IPS-15b (cell line): ENCODE measurements around the gene PUS7L.
"Not testable (repeated sequence)": the region's sequence is repeated elsewhere in the genome, so short reads cannot be mapped to it uniquely, and the experiment has no call there.

ENCODE experiments used
- H3K27me3 ChIP-seq: one replicate; pipeline ENCODE4 v1.6.1; 2013; ENCODE audit warnings: low read length; ENCODE audit not compliant: control insufficient read depth, insufficient read depth
- H3K36me3 ChIP-seq: one replicate; pipeline ENCODE4 v1.6.1; 2013; ENCODE audit warnings: low read length; ENCODE audit not compliant: control insufficient read depth, insufficient read depth
- H3K4me1 ChIP-seq: one replicate; pipeline ENCODE4 v1.6.1; 2013; ENCODE audit warnings: mild to moderate bottlenecking, low read length; ENCODE audit not compliant: control insufficient read depth, insufficient read depth
- H3K4me3 ChIP-seq: one replicate; pipeline ENCODE4 v1.5.1; 2013; ENCODE audit warnings: low read depth, low read length
- H3K9ac ChIP-seq: one replicate; pipeline ENCODE4 v1.6.1; 2013; ENCODE audit warnings: low read depth, mild to moderate bottlenecking, low read length
- H3K9me3 ChIP-seq: one replicate; pipeline ENCODE4 v1.6.1; 2013; ENCODE audit warnings: mild to moderate bottlenecking, low read length; ENCODE audit not compliant: control insufficient read depth, insufficient read depth

PUS7L gene

DNA sequence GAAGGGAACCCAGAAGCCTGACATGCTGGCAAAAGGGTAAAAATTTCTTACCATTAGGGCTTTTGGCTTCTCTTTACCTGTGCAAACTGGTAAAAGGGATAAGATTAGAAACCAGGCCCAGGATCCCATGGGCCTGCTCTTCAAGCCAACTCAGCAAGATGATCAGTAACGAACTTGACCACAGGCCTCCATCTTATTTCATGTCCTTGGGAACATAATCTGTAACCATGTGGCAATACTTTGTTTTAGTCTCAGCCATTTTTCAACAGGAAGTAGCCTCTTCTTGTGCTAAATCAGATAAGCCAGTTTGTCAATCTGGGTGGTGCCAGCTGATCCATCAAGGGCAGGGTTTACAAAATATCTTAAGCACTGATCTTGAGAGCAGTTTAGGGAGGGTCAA, 57.4 kb downstream of the PUS7L start:
- H3K9me3 ChIP-seq, H3K4me3 ChIP-seq, H3K4me1 ChIP-seq, H3K27me3 ChIP-seq, H3K36me3 ChIP-seq, H3K9ac ChIP-seq: not testable (repeated sequence)

DNA sequence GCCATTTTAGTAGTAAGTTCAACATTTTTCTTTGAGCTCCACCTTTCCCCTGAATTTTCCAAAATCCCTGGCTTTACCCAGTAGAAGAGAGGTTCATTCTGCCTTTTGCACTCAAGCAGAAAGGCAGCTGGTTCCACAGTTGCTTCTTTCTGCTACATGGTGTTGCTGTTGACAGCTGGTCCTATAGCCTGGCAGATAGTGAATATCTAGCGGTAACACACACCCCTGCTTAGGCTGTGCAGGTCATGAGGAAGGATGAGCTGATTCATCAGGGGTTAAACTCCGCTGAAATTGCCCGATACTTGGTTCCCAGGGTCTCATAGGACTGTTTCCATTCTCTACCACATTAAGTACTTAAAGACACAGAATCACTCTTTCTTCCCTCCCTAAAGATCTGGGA, 62.4 kb downstream of the PUS7L start:
- no peaks in the 10 kb centered on the region for H3K27me3 ChIP-seq
- H3K4me1 ChIP-seq, result no peaks in the 10 kb centered on the region

DNA sequence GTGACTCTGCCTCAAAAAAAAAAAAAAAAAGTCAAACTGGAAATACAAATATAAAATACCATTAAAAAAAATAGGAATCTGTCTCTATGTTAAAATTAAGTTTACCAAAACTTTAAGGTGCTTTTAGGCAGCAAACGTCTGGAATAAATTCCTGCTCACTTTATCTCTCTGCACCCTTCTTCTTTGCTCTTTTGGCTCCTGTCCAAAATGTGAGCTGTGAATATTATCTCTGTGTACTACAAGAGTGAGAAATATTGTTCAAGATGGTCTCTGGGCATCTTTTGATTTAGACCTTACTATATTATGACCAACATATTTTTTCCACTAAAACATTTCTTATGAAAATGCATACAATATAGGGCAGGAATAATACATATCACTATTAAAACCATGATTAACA, 63.7 kb downstream of the PUS7L start:
- H3K27me3 ChIP-seq, result no peaks in the 10 kb centered on the region
- H3K9me3 ChIP-seq, result no peaks in the 10 kb centered on the region
- H3K4me1 ChIP-seq, result no peaks in the 10 kb centered on the region
- no peak overlapping the region for H3K4me3 ChIP-seq
- no peaks in the 10 kb centered on the region for H3K36me3 ChIP-seq
- no peak overlapping the region for H3K9ac ChIP-seq

More for the DNA sequence above, 62.4 kb downstream of the PUS7L start:
- H3K9me3 ChIP-seq, result no peaks in the 10 kb centered on the region
- no peak overlapping the region for H3K4me3 ChIP-seq
- H3K36me3 ChIP-seq, result no peaks in the 10 kb centered on the region
- no peak overlapping the region for H3K9ac ChIP-seq

DNA sequence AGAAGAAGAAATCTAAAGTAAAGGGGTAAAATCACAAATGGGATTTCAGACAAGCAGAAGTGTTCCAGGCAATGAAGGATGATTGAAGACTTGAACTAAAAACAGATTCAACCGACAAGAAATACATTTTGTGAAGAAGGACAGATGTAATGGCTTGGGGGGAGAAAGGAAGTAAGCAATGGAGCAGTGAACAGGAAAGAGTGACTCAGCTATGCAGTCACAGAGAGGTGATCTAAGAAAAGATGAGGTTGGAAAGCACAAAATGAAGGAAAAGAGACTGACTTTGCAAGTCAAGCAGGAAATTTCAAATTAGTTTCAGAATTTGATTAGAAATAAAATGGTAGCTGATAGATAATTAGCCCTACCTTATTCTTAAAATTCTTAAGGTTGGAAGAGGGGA, 66.5 kb downstream of the PUS7L start:
- Histone ChIP-seq H3K4me3 (no peak overlapping the region), H3K36me3 (no peaks in the 10 kb centered on the region), H3K9me3 (no peaks in the 10 kb centered on the region), H3K9ac (no peak overlapping the region), H3K27me3 (no peaks in the 10 kb centered on the region), H3K4me1 (no peaks in the 10 kb centered on the region)

DNA sequence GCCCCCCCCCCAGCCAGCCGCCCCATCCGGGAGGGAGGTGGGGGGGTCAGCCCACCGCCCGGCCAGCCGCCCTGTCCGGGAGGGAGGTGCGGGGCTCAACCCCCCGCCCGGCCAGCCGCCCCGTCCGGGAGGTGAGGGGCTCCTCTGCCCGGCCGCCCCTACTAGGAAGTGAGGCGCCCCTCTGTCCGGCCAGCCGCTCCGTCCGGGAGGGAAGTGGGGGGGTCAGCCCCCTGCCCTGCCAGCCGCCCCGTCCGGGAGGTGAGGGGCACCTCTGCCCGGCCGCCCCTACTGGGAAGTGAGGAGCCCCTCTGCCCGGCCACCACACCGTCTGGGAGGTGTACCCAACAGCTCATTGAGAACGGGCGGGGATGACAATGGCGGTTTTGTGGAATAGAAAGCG, 73.1 kb downstream of the PUS7L start:
- H3K27me3 ChIP-seq, H3K36me3 ChIP-seq, H3K4me3 ChIP-seq, H3K9ac ChIP-seq, H3K9me3 ChIP-seq, H3K4me1 ChIP-seq: not testable (repeated sequence)

DNA sequence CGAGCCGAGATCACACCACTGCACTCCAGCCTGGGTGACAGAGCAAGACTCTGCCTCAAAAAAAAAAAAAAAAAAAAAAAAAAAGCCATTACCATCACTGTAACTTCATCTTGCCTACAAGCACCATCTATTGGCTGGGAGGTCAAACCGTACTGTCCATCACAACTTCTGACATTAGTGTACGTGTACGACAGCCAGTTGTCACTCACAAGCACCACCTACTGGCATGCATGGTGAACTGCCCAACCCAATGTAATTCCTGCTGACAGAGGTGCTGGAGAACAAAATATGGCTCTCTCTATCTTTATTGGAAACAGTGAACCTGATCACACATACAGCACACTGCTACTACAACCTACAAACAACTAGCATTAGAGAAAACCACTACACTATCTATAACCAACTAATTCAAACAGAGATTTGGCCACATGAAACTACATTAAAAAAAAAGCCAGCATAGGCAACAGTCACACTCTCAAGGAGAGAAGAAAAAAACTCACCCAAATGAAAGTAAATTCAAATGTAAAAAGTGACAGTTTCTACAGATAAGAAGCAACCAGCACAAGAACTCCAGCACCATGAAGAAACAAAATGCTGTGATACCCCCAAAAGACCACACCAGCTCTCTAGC, 82.3 kb downstream of the PUS7L start:
- H3K27me3 ChIP-seq, result no peaks in the 10 kb centered on the region
- no peak overlapping the region for H3K9ac ChIP-seq
- H3K4me3 ChIP-seq, result no peak overlapping the region
- H3K9me3 ChIP-seq, result no peaks in the 10 kb centered on the region
- no peaks in the 10 kb centered on the region for H3K36me3 ChIP-seq
- no peaks in the 10 kb centered on the region for H3K4me1 ChIP-seq

DNA sequence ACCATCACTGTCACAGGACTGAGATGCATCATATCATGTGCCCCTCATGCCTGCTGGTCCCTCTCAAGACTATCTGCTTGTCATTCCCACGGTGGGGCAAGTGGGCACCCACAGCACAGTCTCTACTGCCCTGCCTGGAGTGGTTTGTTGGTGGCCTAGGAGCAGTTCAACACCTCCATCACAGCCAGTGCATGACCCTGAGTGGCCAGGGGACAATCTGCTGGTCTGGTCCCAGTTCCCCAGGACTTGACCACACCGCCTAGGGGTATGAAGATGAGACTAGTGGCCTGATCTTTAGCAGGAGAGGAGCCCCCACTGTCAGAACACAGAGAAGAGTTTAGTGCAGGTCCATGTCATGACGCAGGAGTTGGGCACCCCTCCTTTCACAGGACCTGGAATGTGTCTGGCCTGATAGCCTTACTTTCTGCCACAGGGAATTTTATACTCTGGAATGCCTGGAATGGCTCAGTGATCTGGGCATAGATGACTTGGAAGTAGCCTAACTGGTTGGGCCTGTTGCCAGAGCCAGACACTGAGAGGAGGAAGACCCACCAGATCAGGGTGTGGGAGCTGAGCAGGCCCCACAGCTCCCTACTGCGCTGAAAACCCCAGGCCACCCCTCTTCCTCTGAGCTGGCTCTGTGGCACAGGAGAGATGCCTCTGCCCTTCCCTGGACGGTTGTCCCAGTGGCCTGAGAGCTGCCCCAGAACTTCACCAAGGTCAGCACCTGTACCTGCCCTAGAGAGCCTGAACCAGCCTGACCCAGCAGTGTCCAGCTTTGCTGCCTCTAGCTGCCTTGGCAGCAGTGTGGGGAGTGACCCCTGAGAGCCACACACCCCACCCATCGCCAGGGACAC, 83.3 kb downstream of the PUS7L start:
- Histone ChIP-seq H3K4me3 (no peak overlapping the region), H3K4me1 (no peaks in the 10 kb centered on the region), H3K9ac (no peak overlapping the region), H3K9me3 (no peaks in the 10 kb centered on the region), H3K27me3 (no peaks in the 10 kb centered on the region), H3K36me3 (no peaks in the 10 kb centered on the region)

DNA sequence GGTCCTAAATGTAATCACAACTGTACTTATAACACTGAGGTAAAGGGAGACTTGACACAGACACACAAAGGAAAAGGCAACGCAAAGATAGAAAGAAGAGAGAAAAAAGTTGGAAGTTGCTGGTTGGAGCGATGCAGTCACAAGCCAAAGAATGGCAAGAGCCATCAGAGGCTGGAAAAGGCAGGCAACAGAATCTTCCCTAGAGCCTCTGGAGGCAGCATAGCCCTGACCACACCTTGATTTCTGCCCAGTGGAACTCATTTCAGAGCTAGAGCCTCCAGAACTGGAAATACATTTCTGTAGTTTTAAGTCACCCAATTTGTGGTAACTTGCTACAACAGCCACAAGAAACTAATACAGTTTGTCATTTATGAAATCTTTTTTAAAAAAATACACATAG, 89.2 kb downstream of the PUS7L start:
- no peaks in the 10 kb centered on the region for H3K9me3 ChIP-seq
- H3K36me3 ChIP-seq, result no peaks in the 10 kb centered on the region
- no peak overlapping the region for H3K4me3 ChIP-seq
- H3K4me1 ChIP-seq, result no peaks in the 10 kb centered on the region
- no peaks in the 10 kb centered on the region for H3K27me3 ChIP-seq
- no peak overlapping the region for H3K9ac ChIP-seq
